Right lobe of liver (tissue), 4 donors: Measurements from ENCODE around the gene PDE6H.

ENCODE experiments used
- POLR2A ChIP-seq: fragments of 450-650 bp; IDR thresholded peaks from one replicate; pipeline ENCODE4 v1.6.1; 2017; ENCODE audit warnings: antibody characterized with exemption, mild to moderate bottlenecking
- TF ChIP-seq, protein P1 (sequence below), 4 donors: fragments of 200-600 bp in 3 of 4; fragments of 450-650 bp in 1 of 4; IDR thresholded peaks; one replicate each; pipeline versions ENCODE4 v1.5.1 to v1.8.0; 2016 to 2022; ENCODE audit warnings: antibody characterized with exemption in 4 of 4, mild to moderate bottlenecking in 2 of 4
- donor health status: DM: no; HTN: no; CAD: no.
- donor health status: DM: no; HTN: no; CAD: no.
- donor health status: DM: no; HTN: yes; CAD: no.

DNA sequence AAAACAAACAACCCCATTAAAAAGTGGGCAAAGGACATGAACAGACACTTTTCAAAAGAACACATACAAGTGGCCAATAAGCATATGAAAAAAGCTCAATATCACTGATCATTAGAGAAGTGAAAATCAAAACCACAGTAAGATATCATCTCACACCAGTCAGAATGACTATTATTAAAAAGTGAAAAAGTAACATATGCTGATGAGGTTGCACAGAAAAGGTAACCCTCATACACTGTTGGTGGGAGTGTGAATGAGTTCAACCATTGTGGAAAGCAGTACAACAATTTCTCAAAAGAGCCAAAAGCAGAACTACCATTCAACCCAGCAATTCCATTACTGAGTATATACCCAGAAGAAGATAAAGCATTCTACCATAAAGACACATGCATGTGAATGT is 18.2 kb downstream of the PDE6H start:
- TF ChIP-seq, protein P1, sequence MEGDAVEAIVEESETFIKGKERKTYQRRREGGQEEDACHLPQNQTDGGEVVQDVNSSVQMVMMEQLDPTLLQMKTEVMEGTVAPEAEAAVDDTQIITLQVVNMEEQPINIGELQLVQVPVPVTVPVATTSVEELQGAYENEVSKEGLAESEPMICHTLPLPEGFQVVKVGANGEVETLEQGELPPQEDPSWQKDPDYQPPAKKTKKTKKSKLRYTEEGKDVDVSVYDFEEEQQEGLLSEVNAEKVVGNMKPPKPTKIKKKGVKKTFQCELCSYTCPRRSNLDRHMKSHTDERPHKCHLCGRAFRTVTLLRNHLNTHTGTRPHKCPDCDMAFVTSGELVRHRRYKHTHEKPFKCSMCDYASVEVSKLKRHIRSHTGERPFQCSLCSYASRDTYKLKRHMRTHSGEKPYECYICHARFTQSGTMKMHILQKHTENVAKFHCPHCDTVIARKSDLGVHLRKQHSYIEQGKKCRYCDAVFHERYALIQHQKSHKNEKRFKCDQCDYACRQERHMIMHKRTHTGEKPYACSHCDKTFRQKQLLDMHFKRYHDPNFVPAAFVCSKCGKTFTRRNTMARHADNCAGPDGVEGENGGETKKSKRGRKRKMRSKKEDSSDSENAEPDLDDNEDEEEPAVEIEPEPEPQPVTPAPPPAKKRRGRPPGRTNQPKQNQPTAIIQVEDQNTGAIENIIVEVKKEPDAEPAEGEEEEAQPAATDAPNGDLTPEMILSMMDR (IDR thresholded peaks at IDR 0.05) = no peak
- no peak for TF ChIP-seq POLR2A
